ENCODE data around the gene ENAH. TPM values are rescaled to one million over a fixed set of nuclear protein-coding genes. Genes with fewer than 3 reads are reported as not detected.

The ENAH gene
- total RNA-seq, 1 donor from 2014 or later: 749 TPM

- H3K27me3 Mint-ChIP-seq (ENCODE audit: low read depth, unreplicated experiment): no peaks in the 10 kb centered on the region
- H3K36me3 Mint-ChIP-seq (ENCODE audit: low read depth, unreplicated experiment): peaks cover 5% of the 10 kb centered on the region
- Histone ChIP-seq H4K20me1 (ENCODE audit: insufficient read depth, low read length) (peaks cover 89% of the 10 kb centered on the region), H3K9me3 (ENCODE audit: insufficient read depth, low read depth, low read length) (no peaks in the 10 kb centered on the region), H3K4me3 (ENCODE audit: insufficient read depth, low read depth, low read length) (no peak overlapping the region), H3K27ac (ENCODE audit: low read depth, low read length) (no peak overlapping the region), H3K79me2 (ENCODE audit: insufficient read depth, low read length) (peaks cover 99% of the 10 kb centered on the region), H3K36me3 (ENCODE audit: insufficient read depth, low read length) (no peaks in the 10 kb centered on the region), H2AFZ (ENCODE audit: low read depth, low read length) (no peak overlapping the region), H3K4me1 (ENCODE audit: insufficient read depth, low read length) (peaks cover 16% of the 10 kb centered on the region), H3K4me2 (ENCODE audit: low read length) (no peak overlapping the region), H3K27me3 (ENCODE audit: insufficient read depth, low read length) (no peaks in the 10 kb centered on the region), H3K9ac (ENCODE audit: low read length) (no peak overlapping the region)
- TF ChIP-seq EZH2 (IDR thresholded peaks at IDR 0.05; ENCODE audit: insufficient read depth, low read length) (no peak), CTCF (IDR thresholded peaks at IDR 0.05; ENCODE audit: insufficient read depth, low read depth, low read length) (no peak)
- DNase-seq (ENCODE audit: low read depth) (no peak), FAIRE-seq (no peak)
- peaks cover 47% of the 10 kb centered on the region for H3K4me1 Mint-ChIP-seq (ENCODE audit: low read depth, unreplicated experiment)
- peak overlapping the region; percentile 54 for H3K4me3 Mint-ChIP-seq (ENCODE audit: unreplicated experiment)
- peak overlapping the region; percentile 87 for H3K27ac Mint-ChIP-seq (ENCODE audit: unreplicated experiment)
- H3K9me3 Mint-ChIP-seq (ENCODE audit: unreplicated experiment): no peaks in the 10 kb centered on the region
These were observed 44.7 kb downstream of the ENAH start for GRCh38 chr1:225608014-225608796.

GRCh38 chr1:225607355-225607754 lies 45.6 kb downstream of the ENAH start:
- no peak overlapping the region for H3K4me3 Mint-ChIP-seq (ENCODE audit: unreplicated experiment)
- H3K4me1 Mint-ChIP-seq (ENCODE audit: low read depth, unreplicated experiment): peaks cover 50% of the 10 kb centered on the region
- Histone ChIP-seq H3K4me3 (ENCODE audit: insufficient read depth, low read depth, low read length) (no peak overlapping the region), H3K9ac (ENCODE audit: low read length) (no peak overlapping the region), H2AFZ (ENCODE audit: low read depth, low read length) (no peak overlapping the region), H3K4me1 (ENCODE audit: insufficient read depth, low read length) (peaks cover 24% of the 10 kb centered on the region), H3K79me2 (ENCODE audit: insufficient read depth, low read length) (peaks cover 99% of the 10 kb centered on the region), H3K27me3 (ENCODE audit: insufficient read depth, low read length) (no peaks in the 10 kb centered on the region), H3K9me3 (ENCODE audit: insufficient read depth, low read depth, low read length) (no peaks in the 10 kb centered on the region), H3K27ac (ENCODE audit: low read depth, low read length) (no peak overlapping the region), H3K36me3 (ENCODE audit: insufficient read depth, low read length) (no peaks in the 10 kb centered on the region), H3K4me2 (ENCODE audit: low read length) (no peak overlapping the region), H4K20me1 (ENCODE audit: insufficient read depth, low read length) (peaks cover 88% of the 10 kb centered on the region)
- peak overlapping the region; percentile 87 for H3K27ac Mint-ChIP-seq (ENCODE audit: unreplicated experiment)
- peaks cover 5% of the 10 kb centered on the region for H3K36me3 Mint-ChIP-seq (ENCODE audit: low read depth, unreplicated experiment)
- DNase-seq (ENCODE audit: low read depth): no peak
- H3K27me3 Mint-ChIP-seq (ENCODE audit: low read depth, unreplicated experiment): no peaks in the 10 kb centered on the region
- no peaks in the 10 kb centered on the region for H3K9me3 Mint-ChIP-seq (ENCODE audit: unreplicated experiment)
- no peak for TF ChIP-seq EZH2 (IDR thresholded peaks at IDR 0.05; ENCODE audit: insufficient read depth, low read length)
- no peak for TF ChIP-seq CTCF (IDR thresholded peaks at IDR 0.05; ENCODE audit: insufficient read depth, low read depth, low read length)
- FAIRE-seq: no peak
